Measurements from ENCODE around the gene CELF4. TPM values are rescaled to one million over a fixed set of nuclear protein-coding genes. Genes with fewer than 3 reads are reported as not detected.
A peak's percentile ranks its signal among the peaks of the same experiment; 100 is the strongest.

Gene CELF4
- total RNA-seq, 1 experiment from 2014 or later, result 0.11 TPM

DNA sequence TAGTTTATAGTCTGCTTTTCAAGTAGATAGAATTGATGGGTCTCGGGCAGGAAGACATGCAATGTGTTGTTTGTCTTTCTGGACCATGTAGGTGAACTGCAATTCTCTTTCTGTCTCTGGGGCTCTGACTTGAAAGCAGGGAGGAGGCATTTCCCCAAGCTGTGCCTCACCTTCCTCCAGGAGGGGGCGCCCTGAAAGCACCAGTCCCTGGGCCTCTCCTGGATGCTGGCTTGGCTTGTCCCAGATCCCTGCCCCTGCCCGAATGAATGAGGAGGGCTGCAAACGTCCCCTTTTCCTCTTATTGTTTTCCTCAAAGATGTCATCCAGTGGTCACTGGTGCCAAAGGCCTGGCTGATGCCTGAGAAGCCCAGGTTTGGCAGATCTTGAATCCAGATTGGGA lies 270.6 kb downstream of the CELF4 start:
- POLR2A ChIA-PET, result no interaction called here
- CTCF ChIA-PET, result no interaction called here
- Mint-ChIP-seq H3K27ac (ENCODE audit: unreplicated experiment) (no peak overlapping the region), H3K36me3 (ENCODE audit: insufficient read depth, unreplicated experiment) (no peaks in the 10 kb centered on the region), H3K9me3 (ENCODE audit: unreplicated experiment) (no peaks in the 10 kb centered on the region), H3K27me3 (ENCODE audit: insufficient read depth, unreplicated experiment) (no peaks in the 10 kb centered on the region), H3K4me3 (ENCODE audit: unreplicated experiment) (no peak overlapping the region), H3K4me1 (ENCODE audit: low read depth, unreplicated experiment) (no peaks in the 10 kb centered on the region)
- TF ChIP-seq, protein P1, sequence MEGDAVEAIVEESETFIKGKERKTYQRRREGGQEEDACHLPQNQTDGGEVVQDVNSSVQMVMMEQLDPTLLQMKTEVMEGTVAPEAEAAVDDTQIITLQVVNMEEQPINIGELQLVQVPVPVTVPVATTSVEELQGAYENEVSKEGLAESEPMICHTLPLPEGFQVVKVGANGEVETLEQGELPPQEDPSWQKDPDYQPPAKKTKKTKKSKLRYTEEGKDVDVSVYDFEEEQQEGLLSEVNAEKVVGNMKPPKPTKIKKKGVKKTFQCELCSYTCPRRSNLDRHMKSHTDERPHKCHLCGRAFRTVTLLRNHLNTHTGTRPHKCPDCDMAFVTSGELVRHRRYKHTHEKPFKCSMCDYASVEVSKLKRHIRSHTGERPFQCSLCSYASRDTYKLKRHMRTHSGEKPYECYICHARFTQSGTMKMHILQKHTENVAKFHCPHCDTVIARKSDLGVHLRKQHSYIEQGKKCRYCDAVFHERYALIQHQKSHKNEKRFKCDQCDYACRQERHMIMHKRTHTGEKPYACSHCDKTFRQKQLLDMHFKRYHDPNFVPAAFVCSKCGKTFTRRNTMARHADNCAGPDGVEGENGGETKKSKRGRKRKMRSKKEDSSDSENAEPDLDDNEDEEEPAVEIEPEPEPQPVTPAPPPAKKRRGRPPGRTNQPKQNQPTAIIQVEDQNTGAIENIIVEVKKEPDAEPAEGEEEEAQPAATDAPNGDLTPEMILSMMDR (IDR thresholded peaks at IDR 0.05; ENCODE audit: insufficient read depth in 1 of 2, low read depth in 1 of 2, low read length in 1 of 2, severe bottlenecking in 1 of 2, unreplicated experiment in 1 of 2), result peak; percentile 18
- no peaks in the 10 kb centered on the region for H3K4me1 ChIP-seq
- peak in 1 of 2 experiments; percentile 1 for DNase-seq
- H3K4me3 ChIP-seq (ENCODE audit: low read depth, low read length), result no peak overlapping the region
- no peaks in the 10 kb centered on the region for H3K9me3 ChIP-seq
- no peaks in the 10 kb centered on the region for H3K36me3 ChIP-seq (ENCODE audit: control insufficient read depth, insufficient read depth, low read length)
- no peaks in the 10 kb centered on the region for H3K27me3 ChIP-seq (replicated peaks; ENCODE audit: control insufficient read depth, insufficient read depth, low read length)
- intact Hi-C loops (cut with micrococcal nuclease; ENCODE audit: unreplicated experiment), result no loop called here
- no TSS peak for BruUV-seq (replicated peaks)

DNA sequence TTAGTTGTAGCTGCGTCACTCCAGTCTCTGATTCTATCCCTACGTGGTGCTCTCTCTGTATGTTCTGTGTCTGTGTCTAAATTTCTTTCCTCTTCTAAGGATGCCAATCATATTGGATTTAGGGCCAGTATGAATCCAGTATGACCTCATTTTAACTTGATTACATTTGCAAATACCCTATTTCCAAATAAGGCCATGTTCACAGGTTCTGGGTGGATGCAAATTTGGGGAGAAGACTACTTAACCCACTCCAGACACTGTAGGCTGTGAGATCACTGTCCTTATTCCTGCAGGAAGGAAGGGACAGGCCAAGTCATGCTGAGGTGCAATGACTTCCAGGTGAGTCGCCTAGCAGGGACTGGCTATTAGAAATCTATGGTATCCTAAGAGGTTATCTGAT lies 272.2 kb downstream of the CELF4 start:
- no peaks in the 10 kb centered on the region for H3K36me3 ChIP-seq (ENCODE audit: control insufficient read depth, insufficient read depth, low read length)
- no peaks in the 10 kb centered on the region for H3K9me3 Mint-ChIP-seq (ENCODE audit: unreplicated experiment)
- no peaks in the 10 kb centered on the region for H3K4me1 Mint-ChIP-seq (ENCODE audit: low read depth, unreplicated experiment)
- H3K27ac Mint-ChIP-seq (ENCODE audit: unreplicated experiment), result no peak overlapping the region
- TF ChIP-seq, protein P1 (IDR thresholded peaks at IDR 0.05; ENCODE audit: insufficient read depth in 1 of 2, low read depth in 1 of 2, low read length in 1 of 2, severe bottlenecking in 1 of 2, unreplicated experiment in 1 of 2), result no peak
- H3K4me3 ChIP-seq (ENCODE audit: low read depth, low read length), result no peak overlapping the region
- no peak overlapping the region for H3K4me3 Mint-ChIP-seq (ENCODE audit: unreplicated experiment)
- H3K9me3 ChIP-seq, result no peaks in the 10 kb centered on the region
- BruUV-seq (replicated peaks), result no TSS peak
- intact Hi-C loops (cut with micrococcal nuclease; ENCODE audit: unreplicated experiment), result no loop called here
- H3K36me3 Mint-ChIP-seq (ENCODE audit: insufficient read depth, unreplicated experiment), result no peaks in the 10 kb centered on the region
- no peak for DNase-seq
- ChIA-PET CTCF (no interaction called here), POLR2A (no interaction called here)
- H3K27me3 ChIP-seq (replicated peaks; ENCODE audit: control insufficient read depth, insufficient read depth, low read length), result no peaks in the 10 kb centered on the region
- H3K4me1 ChIP-seq, result no peaks in the 10 kb centered on the region
- H3K27me3 Mint-ChIP-seq (ENCODE audit: insufficient read depth, unreplicated experiment), result no peaks in the 10 kb centered on the region

DNA sequence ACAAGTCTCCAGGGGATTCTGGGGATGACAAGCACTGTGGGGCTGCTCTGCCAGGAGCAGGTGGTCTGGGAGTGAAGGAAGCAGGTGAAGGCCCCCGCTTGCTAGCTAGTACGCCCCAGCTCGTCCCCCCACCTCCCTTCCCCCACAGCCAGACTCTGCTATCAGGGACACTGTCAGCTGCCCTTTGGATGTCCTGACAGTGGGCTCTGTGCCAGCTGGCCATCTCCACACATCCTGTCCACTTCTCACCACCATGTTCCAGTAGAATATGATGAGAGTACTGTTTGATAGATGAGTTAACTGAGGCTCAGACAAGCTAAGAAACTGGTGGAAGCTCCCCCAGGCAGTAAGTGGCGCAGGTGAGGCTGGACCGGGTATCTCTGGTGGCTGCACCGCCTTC lies 276.2 kb downstream of the CELF4 start:
- ChIA-PET POLR2A (no interaction called here), CTCF (no interaction called here)

More for the DNA sequence above, 276.2 kb downstream of the CELF4 start:
- H3K9me3 ChIP-seq, result no peaks in the 10 kb centered on the region
- TF ChIP-seq, protein P1 (IDR thresholded peaks at IDR 0.05; ENCODE audit: insufficient read depth in 1 of 2, low read depth in 1 of 2, low read length in 1 of 2, severe bottlenecking in 1 of 2, unreplicated experiment in 1 of 2), result no peak
- BruUV-seq (replicated peaks), result no TSS peak
- no peaks in the 10 kb centered on the region for H3K36me3 ChIP-seq (ENCODE audit: control insufficient read depth, insufficient read depth, low read length)
- H3K4me3 ChIP-seq (ENCODE audit: low read depth, low read length), result no peak overlapping the region
- no peak for DNase-seq
- H3K4me1 ChIP-seq, result no peaks in the 10 kb centered on the region
- Mint-ChIP-seq H3K4me1 (ENCODE audit: low read depth, unreplicated experiment) (no peaks in the 10 kb centered on the region), H3K9me3 (ENCODE audit: unreplicated experiment) (no peaks in the 10 kb centered on the region), H3K27me3 (ENCODE audit: insufficient read depth, unreplicated experiment) (no peaks in the 10 kb centered on the region), H3K4me3 (ENCODE audit: unreplicated experiment) (no peak overlapping the region), H3K36me3 (ENCODE audit: insufficient read depth, unreplicated experiment) (no peaks in the 10 kb centered on the region), H3K27ac (ENCODE audit: unreplicated experiment) (no peak overlapping the region)
- H3K27me3 ChIP-seq (replicated peaks; ENCODE audit: control insufficient read depth, insufficient read depth, low read length), result no peaks in the 10 kb centered on the region
- intact Hi-C loops (cut with micrococcal nuclease; ENCODE audit: unreplicated experiment), result no loop called here
